IPS-18a (cell line): ENCODE results near the gene SUN2.

Experiments used
- H3K27ac ChIP-seq: one replicate; pipeline ENCODE4 v1.5.1; 2013; ENCODE audit warnings: low read length
- H3K27me3 ChIP-seq: one replicate; pipeline ENCODE4 v1.6.1; 2013; ENCODE audit warnings: mild to moderate bottlenecking, low read length; ENCODE audit not compliant: control insufficient read depth, insufficient read depth
- H3K36me3 ChIP-seq: one replicate; pipeline ENCODE4 v1.6.1; 2013; ENCODE audit warnings: low read depth, low read length; ENCODE audit not compliant: control insufficient read depth
- H3K4me1 ChIP-seq: one replicate; pipeline ENCODE4 v1.6.1; 2013; ENCODE audit warnings: low read depth, low read length; ENCODE audit not compliant: control insufficient read depth
- H3K4me3 ChIP-seq: one replicate; pipeline ENCODE4 v1.5.1; 2013; ENCODE audit warnings: low read length
- H3K9ac ChIP-seq: one replicate; pipeline ENCODE4 v1.6.1; 2013; ENCODE audit warnings: mild to moderate bottlenecking, low read length, moderate library complexity
- H3K9me3 ChIP-seq: one replicate; pipeline ENCODE4 v1.6.1; 2013; ENCODE audit warnings: low read depth, low read length; ENCODE audit not compliant: control insufficient read depth

The SUN2 gene

GRCh38 chr22:38750104-38750503, 5.7 kb downstream of the SUN2 start:
- Histone ChIP-seq H3K36me3 (peaks cover 6% of the 10 kb centered on the region), H3K9me3 (no peaks in the 10 kb centered on the region), H3K27me3 (no peaks in the 10 kb centered on the region), H3K4me3 (no peak overlapping the region), H3K27ac (no peak overlapping the region), H3K4me1 (peaks cover 5% of the 10 kb centered on the region), H3K9ac (no peak overlapping the region)

- Histone ChIP-seq H3K9me3 (no peaks in the 10 kb centered on the region), H3K27ac (no peak overlapping the region), H3K4me1 (no peaks in the 10 kb centered on the region), H3K4me3 (no peak overlapping the region), H3K9ac (no peak overlapping the region), H3K36me3 (peaks cover 6% of the 10 kb centered on the region), H3K27me3 (no peaks in the 10 kb centered on the region)
These were observed 7.2 kb downstream of the SUN2 start for GRCh38 chr22:38748487-38749136.

- no peaks in the 10 kb centered on the region for H3K27me3 ChIP-seq
- H3K27ac ChIP-seq, result no peak overlapping the region
- no peak overlapping the region for H3K4me3 ChIP-seq
- H3K9me3 ChIP-seq, result no peaks in the 10 kb centered on the region
- peaks cover 9% of the 10 kb centered on the region for H3K36me3 ChIP-seq
- H3K9ac ChIP-seq, result no peak overlapping the region
- H3K4me1 ChIP-seq, result no peaks in the 10 kb centered on the region
These were observed 9.9 kb downstream of the SUN2 start for GRCh38 chr22:38745676-38746460.

GRCh38 chr22:38744981-38745380, 10.8 kb downstream of the SUN2 start:
- H3K27ac ChIP-seq, result no peak overlapping the region
- H3K9ac ChIP-seq, result no peak overlapping the region
- no peaks in the 10 kb centered on the region for H3K4me1 ChIP-seq
- no peaks in the 10 kb centered on the region for H3K27me3 ChIP-seq
- peaks cover 9% of the 10 kb centered on the region for H3K36me3 ChIP-seq
- no peaks in the 10 kb centered on the region for H3K9me3 ChIP-seq
- no peak overlapping the region for H3K4me3 ChIP-seq

GRCh38 chr22:38742176-38742942, 13.4 kb downstream of the SUN2 start:
- Histone ChIP-seq H3K4me3 (no peak overlapping the region), H3K27me3 (no peaks in the 10 kb centered on the region), H3K9ac (no peak overlapping the region), H3K36me3 (peaks cover 6% of the 10 kb centered on the region), H3K27ac (no peak overlapping the region), H3K9me3 (no peaks in the 10 kb centered on the region), H3K4me1 (no peaks in the 10 kb centered on the region)

- Histone ChIP-seq H3K27ac (no peak overlapping the region), H3K27me3 (no peaks in the 10 kb centered on the region), H3K9me3 (no peaks in the 10 kb centered on the region), H3K36me3 (peaks cover 6% of the 10 kb centered on the region), H3K4me3 (no peak overlapping the region), H3K9ac (no peak overlapping the region), H3K4me1 (no peaks in the 10 kb centered on the region)
These were observed 14.2 kb downstream of the SUN2 start for GRCh38 chr22:38741576-38741975.

- H3K4me3 ChIP-seq, result no peak overlapping the region
- no peaks in the 10 kb centered on the region for H3K9me3 ChIP-seq
- H3K27ac ChIP-seq, result no peak overlapping the region
- H3K27me3 ChIP-seq, result no peaks in the 10 kb centered on the region
- peaks cover 6% of the 10 kb centered on the region for H3K36me3 ChIP-seq
- no peak overlapping the region for H3K9ac ChIP-seq
- H3K4me1 ChIP-seq, result no peaks in the 10 kb centered on the region
These were observed 14.6 kb downstream of the SUN2 start for GRCh38 chr22:38741166-38741565.

GRCh38 chr22:38740754-38741153, 15.0 kb downstream of the SUN2 start:
- Histone ChIP-seq H3K9ac (no peak overlapping the region), H3K36me3 (peaks cover 6% of the 10 kb centered on the region), H3K27me3 (no peaks in the 10 kb centered on the region), H3K4me3 (no peak overlapping the region), H3K27ac (no peak overlapping the region), H3K9me3 (no peaks in the 10 kb centered on the region), H3K4me1 (no peaks in the 10 kb centered on the region)

GRCh38 chr22:38740116-38740723, 15.6 kb downstream of the SUN2 start:
- Histone ChIP-seq H3K4me1 (no peaks in the 10 kb centered on the region), H3K9ac (no peak overlapping the region), H3K27ac (no peak overlapping the region), H3K36me3 (peaks cover 9% of the 10 kb centered on the region), H3K4me3 (no peak overlapping the region), H3K9me3 (no peaks in the 10 kb centered on the region), H3K27me3 (no peaks in the 10 kb centered on the region)

- no peaks in the 10 kb centered on the region for H3K4me1 ChIP-seq
- H3K27ac ChIP-seq, result no peak overlapping the region
- no peak overlapping the region for H3K9ac ChIP-seq
These were observed 16.3 kb downstream of the SUN2 start for GRCh38 chr22:38739300-38740055.

More at GRCh38 chr22:38739300-38740055, 16.3 kb downstream of the SUN2 start:
- H3K4me3 ChIP-seq, result no peak overlapping the region
- H3K27me3 ChIP-seq, result no peaks in the 10 kb centered on the region
- H3K36me3 ChIP-seq, result peaks cover 9% of the 10 kb centered on the region
- no peaks in the 10 kb centered on the region for H3K9me3 ChIP-seq
